IMR-90 (cell line): ENCODE measurements around the gene NFIX. TPM values are rescaled to one million over a fixed set of nuclear protein-coding genes. Genes with fewer than 3 reads are reported as not detected.
A peak's percentile ranks its signal among the peaks of the same experiment; 100 is the strongest.

Experiments
- ATAC-seq: fragments of 200-7000 bp; cut with Tn5 transposase; 2 replicates; pipeline ENCODE4 v1.9.1; 2020; ENCODE audit warnings: low read depth, mild to moderate bottlenecking, moderate library complexity
- BruUV-seq: library from RNA; stranded (reverse); fragments of 400-500 nt; replicated peaks from 2 replicates; lab custom pipeline; 2021; lab: Mats Ljungman, UMichigan
- CTCF ChIA-PET: fragments of 300-600 bp; formaldehyde crosslinking; extraction: SDS; loops from one replicate; lab custom pipeline; 2021; ENCODE audit warnings: antibody characterized with exemption; lab: Yijun Ruan, JAX
- POLR2A ChIA-PET: fragments of 300-600 bp; sonication (Branson Sonifier 250); formaldehyde crosslinking; loops from one replicate; lab custom pipeline; 2022; ENCODE audit warnings: antibody characterized with exemption; ENCODE audit not compliant: unreplicated experiment; lab: Charles Lee
- DNase-seq: peaks from one replicate; pipeline ENCODE4 v3.0.0; 2013
- H2AFZ ChIP-seq: replicated peaks from 2 replicates; pipeline ENCODE3; 2013; ENCODE audit warnings: low read length, mild to moderate bottlenecking; ENCODE audit not compliant: poor library complexity
- H2AK5ac ChIP-seq: 2 replicates; pipeline ENCODE4 v1.6.1; 2013; ENCODE audit warnings: low read depth, low read length, inconsistent platforms
- H2AK9ac ChIP-seq: replicated peaks from 2 replicates; pipeline ENCODE3; 2013; ENCODE audit warnings: mild to moderate bottlenecking, low read depth, low read length, moderate library complexity; ENCODE audit not compliant: poor library complexity
- H2BK120ac ChIP-seq: 2 replicates; pipeline ENCODE4 v1.6.1; 2013; ENCODE audit warnings: low read depth, low read length, inconsistent platforms
- H2BK15ac ChIP-seq: 3 replicates; pipeline ENCODE4 v1.6.1; 2013; ENCODE audit warnings: low read depth, low read length, inconsistent platforms
- H2BK20ac ChIP-seq: 2 replicates; pipeline ENCODE4 v1.6.1; 2013; ENCODE audit warnings: low read depth, mild to moderate bottlenecking, inconsistent platforms, low read length, moderate library complexity
- H2BK5ac ChIP-seq: 2 replicates; pipeline ENCODE4 v1.6.1; 2013; ENCODE audit warnings: mild to moderate bottlenecking, low read depth, low read length, inconsistent platforms; ENCODE audit not compliant: poor library complexity, severe bottlenecking
- H3K14ac ChIP-seq: replicated peaks from 2 replicates; pipeline ENCODE4 v1.6.1; 2013; ENCODE audit warnings: low read depth, low read length, inconsistent platforms
- H3K18ac ChIP-seq: 2 replicates; pipeline ENCODE4 v1.6.1; 2013; ENCODE audit warnings: low read depth, low read length, control low read depth
- H3K23ac ChIP-seq: 2 replicates; pipeline ENCODE4 v1.6.1; 2013; ENCODE audit warnings: low read depth, low read length, inconsistent platforms
- H3K27ac ChIP-seq: 2 replicates; pipeline ENCODE4 v1.5.1; 2013; ENCODE audit warnings: mild to moderate bottlenecking, control low read depth, low read length; ENCODE audit not compliant: insufficient read depth
- H3K27me3 ChIP-seq: 2 replicates; pipeline ENCODE4 v1.6.1; 2013; ENCODE audit warnings: low read length; ENCODE audit not compliant: control insufficient read depth, insufficient read depth
- H3K36me3 ChIP-seq: 2 replicates; pipeline ENCODE4 v1.6.1; 2013; ENCODE audit warnings: low read length, mixed read lengths; ENCODE audit not compliant: control insufficient read depth, insufficient read depth
- H3K4ac ChIP-seq: 2 replicates; pipeline ENCODE4 v1.6.1; 2013; ENCODE audit warnings: low read depth, low read length, inconsistent platforms
- H3K4me1 ChIP-seq: 2 replicates; pipeline ENCODE4 v1.6.1; 2013; ENCODE audit warnings: low read length, mixed read lengths; ENCODE audit not compliant: control insufficient read depth, insufficient read depth
- H3K4me2 ChIP-seq: 2 replicates; pipeline ENCODE4 v1.6.1; 2013; ENCODE audit warnings: low read depth, mild to moderate bottlenecking, control low read depth, low read length, moderate library complexity
- H3K4me3 ChIP-seq: 2 replicates; pipeline ENCODE4 v1.5.1; 2013; ENCODE audit warnings: low read depth, mild to moderate bottlenecking, control low read depth, low read length, moderate library complexity; ENCODE audit not compliant: insufficient read depth
- H3K56ac ChIP-seq: 2 replicates; pipeline ENCODE4 v1.6.1; 2013; ENCODE audit warnings: low read length, inconsistent platforms; ENCODE audit not compliant: insufficient read depth; ENCODE audit errors: extremely low read depth
- H3K79me1 ChIP-seq, 2 experiments: 2 replicates each; pipeline ENCODE4 v1.6.1; 2013; ENCODE audit warnings: low read length in 2 of 2, inconsistent platforms in 1 of 2, low read depth in 1 of 2
- H3K9ac ChIP-seq: 2 replicates; pipeline ENCODE4 v1.6.1; 2013; ENCODE audit warnings: low read depth, low read length, control low read depth
- H3K9me1 ChIP-seq: 2 replicates; pipeline ENCODE4 v1.6.1; 2013; ENCODE audit warnings: low read length, inconsistent platforms; ENCODE audit not compliant: insufficient read depth
- H3K9me3 ChIP-seq: 2 replicates; pipeline ENCODE4 v1.6.1; 2013; ENCODE audit warnings: low read length; ENCODE audit not compliant: control insufficient read depth, insufficient read depth
- H4K20me1 ChIP-seq: 2 replicates; pipeline ENCODE4 v1.6.1; 2013; ENCODE audit warnings: low read length, inconsistent platforms; ENCODE audit not compliant: insufficient read depth
- H4K5ac ChIP-seq: 2 replicates; pipeline ENCODE4 v1.6.1; 2013; ENCODE audit warnings: mild to moderate bottlenecking, low read depth, low read length, control low read depth
- H4K8ac ChIP-seq, 2 experiments: 2 replicates each; pipeline ENCODE4 v1.6.1; 2013; ENCODE audit warnings: low read depth in 2 of 2, low read length in 2 of 2, control low read depth in 1 of 2, inconsistent platforms in 1 of 2
- H4K91ac ChIP-seq: 2 replicates; pipeline ENCODE4 v1.6.1; 2013; ENCODE audit warnings: low read depth, low read length, inconsistent platforms; ENCODE audit not compliant: insufficient read depth
- CHD1 ChIP-seq: IDR thresholded peaks from 2 replicates; pipeline ENCODE4 v1.6.1; 2012; ENCODE audit warnings: low read depth, low read length, improper control_type of control experiment
- MAZ ChIP-seq: IDR thresholded peaks from 2 replicates; pipeline ENCODE4 v1.6.1; 2012; ENCODE audit warnings: low read depth, mild to moderate bottlenecking, low read length, improper control_type of control experiment, moderate library complexity, borderline replicate concordance
- WGBS, 2 experiments: methylation state at CpG; one replicate each; pipeline versions ENCODE4 v1.1.5 to v1.1.7; 2013; ENCODE audit warnings: missing lambda C conversion rate in 2 of 2; ENCODE audit not compliant: insufficient read length in 1 of 2; ENCODE audit errors: extremely low coverage in 2 of 2; 5-methylcytosine and 5-hydroxymethylcytosine counted together
- dilution Hi-C: fragments of 300-500 bp; cut with HindIII; formaldehyde crosslinking; loops from one replicate; pipeline ENCODE4 v1.14.3; 2018; ENCODE audit warnings: low sequenced_read_pairs; ENCODE audit not compliant: unreplicated experiment
- in situ Hi-C: fragments of 300-500 bp; cut with MboI; formaldehyde crosslinking; loops from 3 replicates; pipeline ENCODE4 v1.14.3; 2019; ENCODE audit warnings: low sequenced_read_pairs, inconsistent platforms, mixed read lengths
- intact Hi-C: fragments of 100-400 bp; cut with micrococcal nuclease; formaldehyde crosslinking; loops from 2 replicates; pipeline ENCODE4 v1.10.0; 2022
- polyA plus RNA-seq, 3 experiments: library from polyadenylated mRNA; depleted of rRNA; stranded (reverse); fragments of >200 nt; gene quantifications; 2 replicates each; pipeline ENCODE4 v1.2.3, GENCODE V29; 2012; ENCODE audit warnings: low replicate concordance in 1 of 3
- total RNA-seq: library from RNA; depleted of rRNA; stranded (reverse); fragments of >200 nt; gene quantifications from 2 replicates; pipeline ENCODE4 v1.2.3, GENCODE V29; 2012
- TF ChIP-seq, protein P1 (sequence below): fragments of 150-350 bp; IDR thresholded peaks from 2 replicates; pipeline ENCODE4 v1.6.1; 2017; ENCODE audit warnings: mild to moderate bottlenecking, antibody characterized with exemption, low read length, low read depth
- TF ChIP-seq, protein P2 (sequence below): fragments of 150-350 bp; IDR thresholded peaks from 2 replicates; pipeline ENCODE4 v1.6.1; 2016; ENCODE audit warnings: low read depth, mild to moderate bottlenecking, low read length, moderate library complexity, borderline replicate concordance
- TF ChIP-seq, protein P3 (sequence below): conservative IDR thresholded peaks from 2 replicates; pipeline ENCODE4 v1.5.1; 2012; ENCODE audit warnings: mild to moderate bottlenecking, low read depth, low read length, improper control_type of control experiment

NFIX gene
- total and polyA plus RNA-seq, 2 of the 4 experiments (the other 2 are of a cell fraction) = 10.2 to 47.7 TPM

DNA sequence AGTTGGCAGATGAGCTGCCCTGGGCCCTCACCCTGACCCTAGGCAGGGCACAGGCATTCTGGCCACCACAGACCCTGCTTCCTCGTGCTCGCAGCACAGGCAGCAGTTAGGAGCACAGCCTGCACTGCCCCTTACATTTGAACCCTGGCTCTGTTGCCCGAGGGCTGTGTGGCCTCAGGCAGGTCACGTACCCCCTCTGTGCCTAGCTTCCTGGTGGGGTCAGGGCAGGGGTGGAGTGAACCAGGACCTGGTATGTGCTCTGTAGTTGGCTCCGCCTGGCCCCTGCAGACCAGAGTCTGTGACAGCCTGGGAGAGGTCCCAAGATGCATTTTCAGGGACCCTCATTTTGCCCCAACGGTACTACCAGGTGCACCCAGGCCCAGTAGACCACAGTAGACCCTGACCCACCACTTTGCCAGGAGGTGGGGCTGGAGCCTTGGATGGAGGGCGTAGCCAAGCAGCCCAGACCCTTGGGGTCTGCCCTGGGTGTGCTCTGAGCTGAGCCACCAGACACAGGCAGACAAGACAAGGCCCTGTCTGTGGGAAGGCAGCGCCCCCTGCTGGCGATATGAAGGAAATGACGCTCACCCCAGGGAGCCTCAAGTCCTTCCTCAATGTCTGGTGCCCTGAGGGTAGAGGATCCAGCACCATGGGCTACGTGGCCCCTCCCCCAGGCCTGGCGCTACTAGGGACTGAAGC, 98.3 kb downstream of the NFIX start (continued):
- TF ChIP-seq, protein P1, sequence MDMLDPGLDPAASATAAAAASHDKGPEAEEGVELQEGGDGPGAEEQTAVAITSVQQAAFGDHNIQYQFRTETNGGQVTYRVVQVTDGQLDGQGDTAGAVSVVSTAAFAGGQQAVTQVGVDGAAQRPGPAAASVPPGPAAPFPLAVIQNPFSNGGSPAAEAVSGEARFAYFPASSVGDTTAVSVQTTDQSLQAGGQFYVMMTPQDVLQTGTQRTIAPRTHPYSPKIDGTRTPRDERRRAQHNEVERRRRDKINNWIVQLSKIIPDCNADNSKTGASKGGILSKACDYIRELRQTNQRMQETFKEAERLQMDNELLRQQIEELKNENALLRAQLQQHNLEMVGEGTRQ = no peak

DNA sequence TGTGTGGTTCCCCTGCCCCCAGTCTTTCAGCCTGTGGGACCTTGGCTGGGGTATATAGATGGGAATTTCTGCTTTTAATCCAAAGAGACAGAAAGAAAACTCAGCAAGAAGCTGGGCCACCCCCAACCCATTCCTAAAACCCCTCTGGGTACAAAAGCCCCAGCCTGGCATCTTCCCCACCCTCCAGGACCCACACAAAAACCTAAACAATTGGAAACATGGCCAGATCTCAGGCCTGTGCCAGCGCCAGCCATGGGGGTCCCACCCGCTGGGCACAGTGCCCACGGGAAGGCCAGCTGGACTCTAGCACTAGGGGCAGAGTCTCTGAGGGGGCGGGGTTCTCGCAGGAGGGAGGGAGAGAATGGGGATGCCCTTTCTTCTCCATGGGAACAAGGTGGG, 98.8 kb downstream of the NFIX start:
- no peak overlapping the region for H3K14ac ChIP-seq
- 0 out of 4 replicates have a peak, but pooled peaks cover 0 to 2% of the 10 kb centered on the region in 2 experiments for H3K79me1 ChIP-seq
- H2AK5ac ChIP-seq = no peak overlapping the region
- peak overlapping the region; percentile 86 for H2AK9ac ChIP-seq
- in situ Hi-C loops (loop anchor here (5.0 kb wide), 1 partner anchor 112 kb away; no protein-coding TSS in a partner anchor), intact Hi-C loops (loop anchor here (1.0 kb wide), 1 partner anchor 116 kb away; no protein-coding TSS in a partner anchor), dilution Hi-C loops (no loop called here)
- POLR2A ChIA-PET = no interaction called here
- H3K9ac ChIP-seq = no peak overlapping the region
- no peak overlapping the region for H3K27ac ChIP-seq
- no peak overlapping the region for H3K4me3 ChIP-seq
- no peaks in the 10 kb centered on the region for H3K27me3 ChIP-seq
- H2BK15ac ChIP-seq = no peak overlapping the region
- peaks cover 18% of the 10 kb centered on the region; the same call in 1 of the 2 replicates for H3K36me3 ChIP-seq
- no peak overlapping the region for H3K4ac ChIP-seq
- TF ChIP-seq, protein P2, sequence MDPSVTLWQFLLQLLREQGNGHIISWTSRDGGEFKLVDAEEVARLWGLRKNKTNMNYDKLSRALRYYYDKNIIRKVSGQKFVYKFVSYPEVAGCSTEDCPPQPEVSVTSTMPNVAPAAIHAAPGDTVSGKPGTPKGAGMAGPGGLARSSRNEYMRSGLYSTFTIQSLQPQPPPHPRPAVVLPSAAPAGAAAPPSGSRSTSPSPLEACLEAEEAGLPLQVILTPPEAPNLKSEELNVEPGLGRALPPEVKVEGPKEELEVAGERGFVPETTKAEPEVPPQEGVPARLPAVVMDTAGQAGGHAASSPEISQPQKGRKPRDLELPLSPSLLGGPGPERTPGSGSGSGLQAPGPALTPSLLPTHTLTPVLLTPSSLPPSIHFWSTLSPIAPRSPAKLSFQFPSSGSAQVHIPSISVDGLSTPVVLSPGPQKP = no peak
- TF ChIP-seq MAZ = no peak
- no peak for TF ChIP-seq CHD1
- TF ChIP-seq, protein P3, sequence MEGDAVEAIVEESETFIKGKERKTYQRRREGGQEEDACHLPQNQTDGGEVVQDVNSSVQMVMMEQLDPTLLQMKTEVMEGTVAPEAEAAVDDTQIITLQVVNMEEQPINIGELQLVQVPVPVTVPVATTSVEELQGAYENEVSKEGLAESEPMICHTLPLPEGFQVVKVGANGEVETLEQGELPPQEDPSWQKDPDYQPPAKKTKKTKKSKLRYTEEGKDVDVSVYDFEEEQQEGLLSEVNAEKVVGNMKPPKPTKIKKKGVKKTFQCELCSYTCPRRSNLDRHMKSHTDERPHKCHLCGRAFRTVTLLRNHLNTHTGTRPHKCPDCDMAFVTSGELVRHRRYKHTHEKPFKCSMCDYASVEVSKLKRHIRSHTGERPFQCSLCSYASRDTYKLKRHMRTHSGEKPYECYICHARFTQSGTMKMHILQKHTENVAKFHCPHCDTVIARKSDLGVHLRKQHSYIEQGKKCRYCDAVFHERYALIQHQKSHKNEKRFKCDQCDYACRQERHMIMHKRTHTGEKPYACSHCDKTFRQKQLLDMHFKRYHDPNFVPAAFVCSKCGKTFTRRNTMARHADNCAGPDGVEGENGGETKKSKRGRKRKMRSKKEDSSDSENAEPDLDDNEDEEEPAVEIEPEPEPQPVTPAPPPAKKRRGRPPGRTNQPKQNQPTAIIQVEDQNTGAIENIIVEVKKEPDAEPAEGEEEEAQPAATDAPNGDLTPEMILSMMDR = no peak
- BruUV-seq = no TSS peak
- H2BK20ac ChIP-seq = no peak overlapping the region
- no peak overlapping the region for H3K18ac ChIP-seq
- H4K8ac ChIP-seq = no peak overlapping the region
- peak overlapping the region; percentile 73 for H2AFZ ChIP-seq
- peaks cover 11% of the 10 kb centered on the region; the same call in 1 of the 2 replicates for H3K4me1 ChIP-seq
- H3K4me2 ChIP-seq = no peak overlapping the region
- DNase-seq = no peak
- H4K20me1 ChIP-seq = peaks cover 15% of the 10 kb centered on the region; the same call in 1 of the 2 replicates
- no peaks in the 10 kb centered on the region for H3K9me1 ChIP-seq
- H3K56ac ChIP-seq = no peak overlapping the region
- no peak overlapping the region for H2BK5ac ChIP-seq
- CTCF ChIA-PET = interaction anchor here (0.5 to 2.2 kb wide), 10 partner anchors 11 to 129 kb away, joined by 3 to 10 read pairs (median 6); no protein-coding TSS in a partner anchor
- no peak overlapping the region for H4K5ac ChIP-seq
- WGBS, 2 experiments = 40% methylated on average over 1 of the region's 5 CpGs; no CpG with 5 or more reads in 1 of the 2 experiments
- ATAC-seq = no peak
- H2BK120ac ChIP-seq = no peak overlapping the region
- H3K23ac ChIP-seq = no peak overlapping the region
- no peaks in the 10 kb centered on the region for H3K9me3 ChIP-seq
- H4K91ac ChIP-seq = no peak overlapping the region
